HepG2 (cell line): ENCODE measurements around the gene IL6R. TPM values are rescaled to one million over a fixed set of nuclear protein-coding genes. Genes with fewer than 3 reads are reported as not detected.

Experiments used
- ARID5B ChIP-seq: IDR thresholded peaks from 2 replicates; pipeline ENCODE4 v1.4.0; 2020; ENCODE audit warnings: mild to moderate bottlenecking, missing genetic modification reagents
- HMG20A ChIP-seq: IDR thresholded peaks from 2 replicates; pipeline ENCODE4 v1.6.1; 2016; ENCODE audit warnings: borderline replicate concordance
- IRF2 ChIP-seq: IDR thresholded peaks from 2 replicates; pipeline ENCODE4 v1.6.1; 2018; ENCODE audit warnings: missing genetic modification reagents, missing compliant biosample characterization
- LCORL ChIP-seq, 2 experiments: fragments of 450-650 bp in 1 of 2; sonication (generic) in 1 of 2; formaldehyde crosslinking in 1 of 2; IDR thresholded peaks; 2 replicates each; pipeline versions ENCODE4 v1.5.0 to v1.6.1; 2017 to 2020; ENCODE audit warnings: antibody characterized with exemption in 1 of 2, missing genetic modification reagents in 1 of 2
- TBX2 ChIP-seq: sonication (generic); formaldehyde crosslinking; IDR thresholded peaks from 2 replicates; pipeline ENCODE4 v1.5.0; 2020; ENCODE audit warnings: missing genetic modification reagents, mild to moderate bottlenecking, borderline replicate concordance
- YEATS2 ChIP-seq: sonication (generic); formaldehyde crosslinking; IDR thresholded peaks from 2 replicates; pipeline ENCODE4 v1.4.0; 2020; ENCODE audit warnings: missing genetic modification reagents, borderline replicate concordance
- ZNF597 ChIP-seq: sonication (generic); formaldehyde crosslinking; IDR thresholded peaks from 2 replicates; pipeline ENCODE4 v1.5.0; 2020; ENCODE audit warnings: missing genetic modification reagents
- ZSCAN9 ChIP-seq: IDR thresholded peaks from 2 replicates; pipeline ENCODE4 v1.6.1; 2016; ENCODE audit warnings: borderline replicate concordance
- polyA plus RNA-seq, 8 experiments: library from polyadenylated mRNA; depleted of rRNA in 3 of 8; stranded (reverse) in 7 of 8; unstranded in 1 of 8; fragments of >200 nt; fragmentation: Illumina TruSeq in 4 of 8; extraction: Trizol in 4 of 8; gene quantifications; 2 replicates each; pipeline versions ENCODE4 v1.2.1 to v1.2.3, GENCODE V29; 2011 to 2016; ENCODE audit warnings: low read depth in 4 of 8, missing spikeins in 1 of 8, mixed read lengths in 1 of 8; ENCODE audit not compliant: insufficient read depth in 1 of 8
- total RNA-seq, 5 experiments: library from RNA; depleted of rRNA; stranded (reverse); fragments of >200 nt; fragmentation: Illumina TruSeq; extraction: Trizol; gene quantifications; 2 replicates each; pipeline ENCODE4 v1.2.3, GENCODE V29; 2016; ENCODE audit warnings: low read depth in 1 of 5
- TF ChIP-seq, protein P1 (sequence below): sonication (generic); formaldehyde crosslinking; IDR thresholded peaks from 2 replicates; pipeline ENCODE4 v1.4.0; 2020; ENCODE audit warnings: missing genetic modification reagents, borderline replicate concordance
- TF ChIP-seq, protein P2 (sequence below), 2 experiments: sonication (generic) in 1 of 2; formaldehyde crosslinking in 1 of 2; IDR thresholded peaks; 2 replicates each; pipeline versions ENCODE4 v1.6.1 to v1.9.0; 2014 to 2022; ENCODE audit warnings: antibody characterized with exemption in 1 of 2, borderline replicate concordance in 1 of 2, inconsistent platforms in 1 of 2, low read depth in 1 of 2, missing genetic modification reagents in 1 of 2

IL6R gene
- total and polyA plus RNA-seq, 2 of the 13 experiments (the other 11 are each of a cell fraction or from before 2014, with no cell fraction given): 5.0 to 24.5 TPM

- TF ChIP-seq, protein P1, sequence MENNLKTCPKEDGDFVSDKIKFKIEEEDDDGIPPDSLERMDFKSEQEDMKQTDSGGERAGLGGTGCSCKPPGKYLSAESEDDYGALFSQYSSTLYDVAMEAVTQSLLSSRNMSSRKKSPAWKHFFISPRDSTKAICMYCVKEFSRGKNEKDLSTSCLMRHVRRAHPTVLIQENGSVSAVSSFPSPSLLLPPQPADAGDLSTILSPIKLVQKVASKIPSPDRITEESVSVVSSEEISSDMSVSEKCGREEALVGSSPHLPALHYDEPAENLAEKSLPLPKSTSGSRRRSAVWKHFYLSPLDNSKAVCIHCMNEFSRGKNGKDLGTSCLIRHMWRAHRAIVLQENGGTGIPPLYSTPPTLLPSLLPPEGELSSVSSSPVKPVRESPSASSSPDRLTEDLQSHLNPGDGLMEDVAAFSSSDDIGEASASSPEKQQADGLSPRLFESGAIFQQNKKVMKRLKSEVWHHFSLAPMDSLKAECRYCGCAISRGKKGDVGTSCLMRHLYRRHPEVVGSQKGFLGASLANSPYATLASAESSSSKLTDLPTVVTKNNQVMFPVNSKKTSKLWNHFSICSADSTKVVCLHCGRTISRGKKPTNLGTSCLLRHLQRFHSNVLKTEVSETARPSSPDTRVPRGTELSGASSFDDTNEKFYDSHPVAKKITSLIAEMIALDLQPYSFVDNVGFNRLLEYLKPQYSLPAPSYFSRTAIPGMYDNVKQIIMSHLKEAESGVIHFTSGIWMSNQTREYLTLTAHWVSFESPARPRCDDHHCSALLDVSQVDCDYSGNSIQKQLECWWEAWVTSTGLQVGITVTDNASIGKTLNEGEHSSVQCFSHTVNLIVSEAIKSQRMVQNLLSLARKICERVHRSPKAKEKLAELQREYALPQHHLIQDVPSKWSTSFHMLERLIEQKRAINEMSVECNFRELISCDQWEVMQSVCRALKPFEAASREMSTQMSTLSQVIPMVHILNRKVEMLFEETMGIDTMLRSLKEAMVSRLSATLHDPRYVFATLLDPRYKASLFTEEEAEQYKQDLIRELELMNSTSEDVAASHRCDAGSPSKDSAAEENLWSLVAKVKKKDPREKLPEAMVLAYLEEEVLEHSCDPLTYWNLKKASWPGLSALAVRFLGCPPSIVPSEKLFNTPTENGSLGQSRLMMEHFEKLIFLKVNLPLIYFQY (CRISPR knock-in tag): no peak
- TF ChIP-seq ZSCAN9 (CRISPR knock-in tag) (no peak), IRF2 (0 out of 2 replicates have a peak, but pooled peaks have one; percentile 17), ZNF597 (no peak), TBX2 (peak; percentile 57; the same call in 1 of the 2 replicates), HMG20A (peak; percentile 38; the same call in 1 of the 2 replicates), YEATS2 (CRISPR knock-in tag) (peak; percentile 33; the same call in 1 of the 2 replicates), LCORL (IDR thresholded peaks at IDR 0.05) (no peak), LCORL (CRISPR knock-in tag; IDR thresholded peaks at IDR 0.05) (peak; percentile 62; the same call in 1 of the 2 replicates), ARID5B (peak; percentile 71)
- TF ChIP-seq, protein P2, sequence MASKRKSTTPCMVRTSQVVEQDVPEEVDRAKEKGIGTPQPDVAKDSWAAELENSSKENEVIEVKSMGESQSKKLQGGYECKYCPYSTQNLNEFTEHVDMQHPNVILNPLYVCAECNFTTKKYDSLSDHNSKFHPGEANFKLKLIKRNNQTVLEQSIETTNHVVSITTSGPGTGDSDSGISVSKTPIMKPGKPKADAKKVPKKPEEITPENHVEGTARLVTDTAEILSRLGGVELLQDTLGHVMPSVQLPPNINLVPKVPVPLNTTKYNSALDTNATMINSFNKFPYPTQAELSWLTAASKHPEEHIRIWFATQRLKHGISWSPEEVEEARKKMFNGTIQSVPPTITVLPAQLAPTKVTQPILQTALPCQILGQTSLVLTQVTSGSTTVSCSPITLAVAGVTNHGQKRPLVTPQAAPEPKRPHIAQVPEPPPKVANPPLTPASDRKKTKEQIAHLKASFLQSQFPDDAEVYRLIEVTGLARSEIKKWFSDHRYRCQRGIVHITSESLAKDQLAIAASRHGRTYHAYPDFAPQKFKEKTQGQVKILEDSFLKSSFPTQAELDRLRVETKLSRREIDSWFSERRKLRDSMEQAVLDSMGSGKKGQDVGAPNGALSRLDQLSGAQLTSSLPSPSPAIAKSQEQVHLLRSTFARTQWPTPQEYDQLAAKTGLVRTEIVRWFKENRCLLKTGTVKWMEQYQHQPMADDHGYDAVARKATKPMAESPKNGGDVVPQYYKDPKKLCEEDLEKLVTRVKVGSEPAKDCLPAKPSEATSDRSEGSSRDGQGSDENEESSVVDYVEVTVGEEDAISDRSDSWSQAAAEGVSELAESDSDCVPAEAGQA (IDR thresholded peaks at IDR 0.05; ENCODE audit: low read depth): no peak
- TF ChIP-seq, protein P2 (CRISPR knock-in tag; IDR thresholded peaks at IDR 0.05; ENCODE audit: borderline replicate concordance): no peak
Measured at GRCh38 chr1:154469844-154470560, 64.9 kb downstream of the IL6R start (continued).
